GM12864 (cell line): ENCODE data around the gene MYO9A.
"Not testable (repeated sequence)": the region's sequence is repeated elsewhere in the genome, so short reads cannot be mapped to it uniquely, and the experiment has no call there.

ENCODE experiments used
- DNase-seq: peaks from one replicate; pipeline ENCODE4 v3.0.0-alpha.2; 2011; ENCODE audit warnings: low read depth
- H3K4me3 ChIP-seq: 2 replicates; pipeline ENCODE4 v1.5.1; 2011; ENCODE audit warnings: mild to moderate bottlenecking, low read depth, low read length, control low read depth
- CTCF ChIP-seq: IDR thresholded peaks from 2 replicates; pipeline ENCODE4 v1.5.1; 2011; ENCODE audit warnings: low read depth, mild to moderate bottlenecking, moderate library complexity, low read length, control low read depth, inconsistent platforms; ENCODE audit errors: missing control alignments

Gene MYO9A

GRCh38 chr15:72112116-72112515 is 5.8 kb downstream of the MYO9A start:
- no peak overlapping the region for H3K4me3 ChIP-seq
- no peak for DNase-seq
- TF ChIP-seq CTCF, result no peak

GRCh38 chr15:72110355-72110754 is 7.6 kb downstream of the MYO9A start:
- DNase-seq, result no peak
- no peak overlapping the region for H3K4me3 ChIP-seq
- TF ChIP-seq CTCF, result no peak

GRCh38 chr15:72106068-72106467 is 11.9 kb downstream of the MYO9A start:
- H3K4me3 ChIP-seq, result no peak overlapping the region
- no peak for TF ChIP-seq CTCF
- DNase-seq, result no peak

GRCh38 chr15:72105111-72105510 is 12.8 kb downstream of the MYO9A start:
- DNase-seq, result no peak
- TF ChIP-seq CTCF, result no peak
- H3K4me3 ChIP-seq, result no peak overlapping the region

- H3K4me3 ChIP-seq, DNase-seq: not testable (repeated sequence)
Measured at GRCh38 chr15:72100551-72100950, 17.4 kb downstream of the MYO9A start.

GRCh38 chr15:72099155-72099554 is 18.8 kb downstream of the MYO9A start:
- no peak for TF ChIP-seq CTCF
- H3K4me3 ChIP-seq, result no peak overlapping the region
- DNase-seq, result no peak

- DNase-seq, result no peak
- H3K4me3 ChIP-seq, result no peak overlapping the region
- no peak for TF ChIP-seq CTCF
Measured at GRCh38 chr15:72098040-72098439, 19.9 kb downstream of the MYO9A start.

GRCh38 chr15:72096796-72097195 is 21.2 kb downstream of the MYO9A start:
- TF ChIP-seq CTCF, result no peak
- no peak overlapping the region for H3K4me3 ChIP-seq
- no peak for DNase-seq
